Fibroblast of lung (primary cell): Measurements from ENCODE around the gene SHISA8.
A peak's percentile ranks its signal among the peaks of the same experiment; 100 is the strongest.

Source experiments
- CTCF ChIP-seq, 2 donors: IDR thresholded peaks in 1 of 2; conservative IDR thresholded peaks in 1 of 2; 1 replicate in 1 of 2; 2 replicates in 1 of 2; pipeline ENCODE4 v1.5.1; 2011 to 2012; ENCODE audit warnings: low read length in 2 of 2, control low read depth in 1 of 2, inconsistent platforms in 1 of 2, low read depth in 1 of 2, mild to moderate bottlenecking in 1 of 2
- EZH2 ChIP-seq: IDR thresholded peaks from 2 replicates; pipeline ENCODE4 v1.5.1; 2012; ENCODE audit warnings: low read length, control low read depth, mild to moderate bottlenecking; ENCODE audit errors: missing control alignments

GRCh38 chr22:41915035-41915785 is at the start of gene SHISA8:
- TF ChIP-seq CTCF (conservative IDR thresholded peaks at IDR 0.05 in 1 of 2, IDR thresholded peaks at IDR 0.05 in 1 of 2; ENCODE audit: low read depth in 1 of 2, low read length in 2 of 2), result no peak
- TF ChIP-seq EZH2, result peak; percentile 89
